Panc1 (cell line): ENCODE data around the gene KCNK15. TPM values are rescaled to one million over a fixed set of nuclear protein-coding genes. Genes with fewer than 3 reads are reported as not detected.
A peak's percentile ranks its signal among the peaks of the same experiment; 100 is the strongest.

Experiments
- ATAC-seq: fragments of 200-7000 bp; cut with Tn5 transposase; 2 replicates; pipeline ENCODE4 v1.9.1; 2020; ENCODE audit warnings: mild to moderate bottlenecking, moderate library complexity
- BruUV-seq: library from RNA; stranded (reverse); fragments of 400-500 nt; replicated peaks from 2 replicates; lab custom pipeline; 2021; lab: Mats Ljungman, UMichigan
- CTCF ChIA-PET: fragments of 300-600 bp; sonication (Branson Sonifier 250); formaldehyde crosslinking; loops from one replicate; lab custom pipeline; 2022; ENCODE audit warnings: antibody characterized with exemption; lab: Charles Lee
- POLR2A ChIA-PET: fragments of 300-600 bp; sonication (Branson Sonifier 250); formaldehyde crosslinking; loops from one replicate; lab custom pipeline; 2022; ENCODE audit warnings: antibody characterized with exemption; lab: Charles Lee
- DNase-seq: peaks from one replicate; pipeline ENCODE4 v3.0.0-alpha.2; 2010; ENCODE audit warnings: low read depth, low spot score
- H3K27ac ChIP-seq: 2 replicates; pipeline ENCODE4 v1.5.1; 2011; ENCODE audit warnings: mild to moderate bottlenecking, low read length, inconsistent platforms
- H3K27me3 ChIP-seq: fragments of 200-500 bp; sonication (Bioruptor generic); 2 replicates; pipeline ENCODE4 v1.6.0; 2014; ENCODE audit warnings: low read length, inconsistent platforms; ENCODE audit not compliant: control insufficient read depth, insufficient read depth
- H3K36me3 ChIP-seq: fragments of 200-500 bp; sonication (Bioruptor generic); 2 replicates; pipeline ENCODE4 v1.5.1; 2014; ENCODE audit warnings: inconsistent platforms, mild to moderate bottlenecking, low read length, moderate library complexity; ENCODE audit not compliant: control insufficient read depth, insufficient read depth
- H3K4me1 ChIP-seq: 2 replicates; pipeline ENCODE4 v1.5.1; 2011; ENCODE audit warnings: inconsistent platforms, mild to moderate bottlenecking, low read length, moderate library complexity; ENCODE audit not compliant: control insufficient read depth, insufficient read depth
- H3K4me3 ChIP-seq, 2 experiments: 2 replicates each; pipeline ENCODE4 v1.5.1; 2011 to 2012; ENCODE audit warnings: low read depth in 2 of 2, low read length in 2 of 2, mild to moderate bottlenecking in 2 of 2, inconsistent platforms in 1 of 2, moderate library complexity in 1 of 2
- H3K9me3 ChIP-seq: fragments of 200-500 bp; sonication (Bioruptor generic); 2 replicates; pipeline ENCODE4 v1.5.1; 2014; ENCODE audit warnings: low read depth, mild to moderate bottlenecking, inconsistent platforms, low read length, moderate library complexity; ENCODE audit not compliant: control insufficient read depth, insufficient read depth
- CTCF ChIP-seq: fragments of 450-650 bp; IDR thresholded peaks from 2 replicates; pipeline ENCODE4 v1.5.1; 2017; ENCODE audit warnings: mild to moderate bottlenecking
- POLR2AphosphoS5 ChIP-seq: IDR thresholded peaks from 2 replicates; pipeline ENCODE4 v1.6.1; 2012; ENCODE audit warnings: mild to moderate bottlenecking, low read depth, low read length, moderate library complexity
- REST ChIP-seq, 2 experiments: IDR thresholded peaks; 2 replicates each; pipeline ENCODE4 v1.6.1; 2011 to 2012; ENCODE audit warnings: low read depth in 2 of 2, control low read depth in 1 of 2, low read length in 1 of 2, mild to moderate bottlenecking in 1 of 2, moderate library complexity in 1 of 2; ENCODE audit not compliant: insufficient read depth in 1 of 2
- SIN3A ChIP-seq: IDR thresholded peaks from 2 replicates; pipeline ENCODE4 v1.6.1; 2012; ENCODE audit warnings: low read depth, mild to moderate bottlenecking, low read length, moderate library complexity, borderline replicate concordance; ENCODE audit not compliant: insufficient read depth
- TCF7L2 ChIP-seq: IDR thresholded peaks from 2 replicates; pipeline ENCODE4 v1.6.1; 2011; ENCODE audit warnings: mild to moderate bottlenecking, low read depth, low read length, inconsistent platforms
- in situ Hi-C: cut with HindIII; loops from 2 replicates; pipeline ENCODE4 v1.10.0; 2016; ENCODE audit warnings: low sequenced_read_pairs, low pct_unique_long_range_greater_than_20kb
- intact Hi-C: fragments of 100-400 bp; cut with micrococcal nuclease; formaldehyde crosslinking; loops from one replicate; pipeline ENCODE4 v1.10.0; 2022; ENCODE audit not compliant: unreplicated experiment
- total RNA-seq: library from RNA; stranded (reverse); gene quantifications from one replicate; pipeline ENCODE4 v1.2.1, GENCODE V29; 2021; ENCODE audit not compliant: unreplicated experiment

The KCNK15 gene
- total RNA-seq, 1 experiment from 2014 or later, result 7.4 TPM

- intact Hi-C loops (no loop called here), in situ Hi-C loops (no loop called here)
- DNase-seq (no peak), ATAC-seq (no peak)
- Histone ChIP-seq H3K4me3 (no peak overlapping the region), H3K27me3 (no peaks in the 10 kb centered on the region), H3K27ac (peak overlapping the region; percentile 99; the same call in 1 of the 2 replicates), H3K36me3 (no peaks in the 10 kb centered on the region), H3K4me1 (peaks cover 40% of the 10 kb centered on the region), H3K9me3 (no peaks in the 10 kb centered on the region; the same call in 1 of the 2 replicates)
- ChIA-PET CTCF (no interaction called here), POLR2A (no interaction called here)
- no TSS peak for BruUV-seq
- no peak for TF ChIP-seq TCF7L2
- no peak for TF ChIP-seq SIN3A
- TF ChIP-seq REST (IDR thresholded peaks at IDR 0.05; ENCODE audit: insufficient read depth in 1 of 2, low read depth in 2 of 2, low read length in 1 of 2), result no peak
- TF ChIP-seq POLR2AphosphoS5, result no peak
- TF ChIP-seq CTCF, result no peak
Measured at GRCh38 chr20:44735816-44736169, 9.9 kb upstream of the KCNK15 start.

GRCh38 chr20:44736170-44737021, 9.3 kb upstream of the KCNK15 start:
- POLR2A ChIA-PET, result no interaction called here
- CTCF ChIA-PET, result interaction anchor here (0.5 to 0.6 kb wide), 2 partner anchors 77 to 126 kb away, joined by 5 to 9 read pairs; no protein-coding TSS in a partner anchor
- no peak for TF ChIP-seq CTCF
- TF ChIP-seq SIN3A, result no peak
- no peak for TF ChIP-seq TCF7L2
- TF ChIP-seq REST (IDR thresholded peaks at IDR 0.05; ENCODE audit: insufficient read depth in 1 of 2, low read depth in 2 of 2, low read length in 1 of 2), result no peak
- TF ChIP-seq POLR2AphosphoS5, result no peak
- Histone ChIP-seq H3K36me3 (no peaks in the 10 kb centered on the region), H3K27ac (peak overlapping the region; percentile 99; the same call in 1 of the 2 replicates), H3K4me3 (no peak overlapping the region), H3K9me3 (no peaks in the 10 kb centered on the region; the same call in 1 of the 2 replicates), H3K4me1 (peaks cover 35% of the 10 kb centered on the region), H3K27me3 (no peaks in the 10 kb centered on the region)
- no TSS peak for BruUV-seq
- DNase-seq (no peak), ATAC-seq (peak; percentile 28)
- in situ Hi-C loops, result no loop called here
- intact Hi-C loops, result no loop called here
